ENCODE data around the gene ETV3.

GRCh38 chr1:157134442-157134841 lies 3.8 kb downstream of the ETV3 start:
- TF ChIP-seq FOXM1 (IDR thresholded peaks at IDR 0.05; ENCODE audit: borderline replicate concordance), result no peak
- no peak for TF ChIP-seq FOXK2 (IDR thresholded peaks at IDR 0.05)
- TF ChIP-seq BHLHE40 (IDR thresholded peaks at IDR 0.05; ENCODE audit: borderline replicate concordance), result no peak
- no peak for TF ChIP-seq LEF1 (IDR thresholded peaks at IDR 0.05; ENCODE audit: borderline replicate concordance)
- TF ChIP-seq HDGF (IDR thresholded peaks at IDR 0.05; ENCODE audit: borderline replicate concordance), result no peak
- no peak for TF ChIP-seq ZNF384 (IDR thresholded peaks at IDR 0.05)
- no peak for TF ChIP-seq PKNOX1 (IDR thresholded peaks at IDR 0.05)
- TF ChIP-seq SP1 (IDR thresholded peaks at IDR 0.05), result no peak

All from HEK293T (cell line).